ENCODE results near the gene FBXL20. TPM values are rescaled to one million over a fixed set of nuclear protein-coding genes. Genes with fewer than 3 reads are reported as not detected.

The FBXL20 gene
- total RNA-seq, 1 experiment from 2014 or later = 17.2 TPM

- no peaks in the 10 kb centered on the region for H3K27me3 ChIP-seq (ENCODE audit: insufficient read depth, low read length)
- no peaks in the 10 kb centered on the region for H3K9me3 ChIP-seq (ENCODE audit: control insufficient read depth in 1 of 2, insufficient read depth in 1 of 2, low read depth in 1 of 2, low read length in 2 of 2)
- no peaks in the 10 kb centered on the region for H3K9me2 ChIP-seq (ENCODE audit: insufficient read depth)
- no TSS peak for BruUV-seq (replicated peaks)
- H3K4me2 ChIP-seq (ENCODE audit: low read length) = peak overlapping the region; percentile 21; the same call in 1 of the 2 replicates
- ChIA-PET RAD21 (ENCODE audit: low non-redundant PET in 1 of 2, low total read pairs in 2 of 2, uncharacterized antibody in 2 of 2, unreplicated experiment in 2 of 2) (interaction anchor here in 1 of 2 experiments (0.5 kb wide), 1 partner anchor 839 kb away, joined by 3 read pairs; no protein-coding TSS in a partner anchor), CTCF (interaction anchor here (1.2 to 6.1 kb wide), 6 partner anchors 9 to 414 kb away, joined by 3 to 105 read pairs (median 32); no protein-coding TSS in a partner anchor), POLR2A (no interaction called here)
- H3K4me3 ChIP-seq (replicated peaks in 1 of 2; ENCODE audit: low read depth in 1 of 2, low read length in 2 of 2) = no peak overlapping the region
- ATAC-seq (no peak), DNase-seq (ENCODE audit: low read depth, low spot score) (no peak)
- peaks cover 13 to 14% of the 10 kb centered on the region in 2 experiments; a peak in 2 of 4 replicates for H3K36me3 ChIP-seq (ENCODE audit: control insufficient read depth in 1 of 2, insufficient read depth in 2 of 2, low read length in 2 of 2)
- no peak overlapping the region for H2AFZ ChIP-seq (ENCODE audit: low read depth, low read length, poor library complexity, severe bottlenecking)
- no peak overlapping the region for H3K9ac ChIP-seq (ENCODE audit: low read length)
- peaks cover under 1% of the 10 kb centered on the region; the same call in 1 of the 2 replicates for H4K20me1 ChIP-seq (ENCODE audit: insufficient read depth)
- intact Hi-C loops (cut with micrococcal nuclease) = loop anchor here (5.0 to 10.0 kb wide), 2 partner anchors 316 to 413 kb away; no protein-coding TSS in a partner anchor
- H3K4me1 ChIP-seq (ENCODE audit: control insufficient read depth in 1 of 2, insufficient read depth in 2 of 2, low read length in 2 of 2) = peaks cover 16 to 34% of the 10 kb centered on the region in 2 experiments
- TF ChIP-seq RAD21 (IDR thresholded peaks at IDR 0.05; ENCODE audit: low read depth) (no peak), ZBTB33 (IDR thresholded peaks at IDR 0.05; ENCODE audit: extremely low read depth, insufficient replicate concordance, low read length) (no peak)
- no peak overlapping the region for H3K27ac ChIP-seq (ENCODE audit: low read depth, low read length)
- no peaks in the 10 kb centered on the region for H3K79me2 ChIP-seq (ENCODE audit: insufficient read depth, low read length)
These were observed 192.5 kb downstream of the FBXL20 start for GRCh38 chr17:39208893-39209292.

GRCh38 chr17:39208136-39208535 lies 193.3 kb downstream of the FBXL20 start:
- Histone ChIP-seq H2AFZ (ENCODE audit: low read depth, low read length, poor library complexity, severe bottlenecking) (no peak overlapping the region), H4K20me1 (ENCODE audit: insufficient read depth) (peaks cover 4% of the 10 kb centered on the region; the same call in 1 of the 2 replicates), H3K4me2 (ENCODE audit: low read length) (no peak overlapping the region), H3K4me1 (ENCODE audit: control insufficient read depth in 1 of 2, insufficient read depth in 2 of 2, low read length in 2 of 2) (peaks cover 9 to 26% of the 10 kb centered on the region in 2 experiments), H3K9me2 (ENCODE audit: insufficient read depth) (no peaks in the 10 kb centered on the region), H3K79me2 (ENCODE audit: insufficient read depth, low read length) (no peaks in the 10 kb centered on the region), H3K36me3 (ENCODE audit: control insufficient read depth in 1 of 2, insufficient read depth in 2 of 2, low read length in 2 of 2) (peaks cover 19 to 20% of the 10 kb centered on the region in 2 experiments; a peak in 3 of 4 replicates), H3K4me3 (replicated peaks in 1 of 2; ENCODE audit: low read depth in 1 of 2, low read length in 2 of 2) (no peak overlapping the region), H3K9ac (ENCODE audit: low read length) (no peak overlapping the region), H3K9me3 (ENCODE audit: control insufficient read depth in 1 of 2, insufficient read depth in 1 of 2, low read depth in 1 of 2, low read length in 2 of 2) (no peaks in the 10 kb centered on the region), H3K27ac (ENCODE audit: low read depth, low read length) (no peak overlapping the region), H3K27me3 (ENCODE audit: insufficient read depth, low read length) (no peaks in the 10 kb centered on the region)
- DNase-seq (ENCODE audit: low read depth, low spot score) (no peak), ATAC-seq (no peak)
- CTCF ChIA-PET = interaction anchor here (1.2 to 6.1 kb wide), 6 partner anchors 8 to 414 kb away, joined by 3 to 105 read pairs (median 44); no protein-coding TSS in a partner anchor
- intact Hi-C loops (cut with micrococcal nuclease) = loop anchor here (5.0 to 10.0 kb wide), 2 partner anchors 317 to 414 kb away; no protein-coding TSS in a partner anchor
- BruUV-seq (replicated peaks) = no TSS peak
- POLR2A ChIA-PET = no interaction called here
- RAD21 ChIA-PET (ENCODE audit: low non-redundant PET in 1 of 2, low total read pairs in 2 of 2, uncharacterized antibody in 2 of 2, unreplicated experiment in 2 of 2) = interaction anchor here (1.6 to 2.2 kb wide), 2 partner anchors 11 to 339 kb away, joined by 4 to 7 read pairs; partner anchors contain the start of gene CACNB1 (in 1 of the 2)
- TF ChIP-seq ELF1 (IDR thresholded peaks at IDR 0.05; ENCODE audit: borderline replicate concordance, low read depth) (no peak), EGR1 (IDR thresholded peaks at IDR 0.05; ENCODE audit: low read depth) (no peak), CBX3 (IDR thresholded peaks at IDR 0.05; ENCODE audit: low read depth) (no peak), FOSL1 (IDR thresholded peaks at IDR 0.05; ENCODE audit: low read depth) (no peak), ZBTB33 (IDR thresholded peaks at IDR 0.05; ENCODE audit: extremely low read depth, insufficient replicate concordance, low read length) (no peak), ATF3 (IDR thresholded peaks at IDR 0.05) (no peak), SP1 (IDR thresholded peaks at IDR 0.05; ENCODE audit: low read depth) (no peak), POLR2AphosphoS5 (IDR thresholded peaks at IDR 0.05; ENCODE audit: low read depth, low read length) (no peak), SIN3A (IDR thresholded peaks at IDR 0.05; ENCODE audit: low read depth) (no peak)
- TF ChIP-seq, protein P1, sequence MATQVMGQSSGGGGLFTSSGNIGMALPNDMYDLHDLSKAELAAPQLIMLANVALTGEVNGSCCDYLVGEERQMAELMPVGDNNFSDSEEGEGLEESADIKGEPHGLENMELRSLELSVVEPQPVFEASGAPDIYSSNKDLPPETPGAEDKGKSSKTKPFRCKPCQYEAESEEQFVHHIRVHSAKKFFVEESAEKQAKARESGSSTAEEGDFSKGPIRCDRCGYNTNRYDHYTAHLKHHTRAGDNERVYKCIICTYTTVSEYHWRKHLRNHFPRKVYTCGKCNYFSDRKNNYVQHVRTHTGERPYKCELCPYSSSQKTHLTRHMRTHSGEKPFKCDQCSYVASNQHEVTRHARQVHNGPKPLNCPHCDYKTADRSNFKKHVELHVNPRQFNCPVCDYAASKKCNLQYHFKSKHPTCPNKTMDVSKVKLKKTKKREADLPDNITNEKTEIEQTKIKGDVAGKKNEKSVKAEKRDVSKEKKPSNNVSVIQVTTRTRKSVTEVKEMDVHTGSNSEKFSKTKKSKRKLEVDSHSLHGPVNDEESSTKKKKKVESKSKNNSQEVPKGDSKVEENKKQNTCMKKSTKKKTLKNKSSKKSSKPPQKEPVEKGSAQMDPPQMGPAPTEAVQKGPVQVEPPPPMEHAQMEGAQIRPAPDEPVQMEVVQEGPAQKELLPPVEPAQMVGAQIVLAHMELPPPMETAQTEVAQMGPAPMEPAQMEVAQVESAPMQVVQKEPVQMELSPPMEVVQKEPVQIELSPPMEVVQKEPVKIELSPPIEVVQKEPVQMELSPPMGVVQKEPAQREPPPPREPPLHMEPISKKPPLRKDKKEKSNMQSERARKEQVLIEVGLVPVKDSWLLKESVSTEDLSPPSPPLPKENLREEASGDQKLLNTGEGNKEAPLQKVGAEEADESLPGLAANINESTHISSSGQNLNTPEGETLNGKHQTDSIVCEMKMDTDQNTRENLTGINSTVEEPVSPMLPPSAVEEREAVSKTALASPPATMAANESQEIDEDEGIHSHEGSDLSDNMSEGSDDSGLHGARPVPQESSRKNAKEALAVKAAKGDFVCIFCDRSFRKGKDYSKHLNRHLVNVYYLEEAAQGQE (IDR thresholded peaks at IDR 0.05; ENCODE audit: low read depth) = no peak

Data from HCT116 (cell line).